GM21423 (cell line): ENCODE measurements around the gene NRXN2.

ENCODE experiments used
- ATAC-seq: cut with Tn5 transposase; IDR thresholded peaks from one replicate; pipeline ENCODE4 v1.9.1; 2021; ENCODE audit warnings: mild to moderate bottlenecking, moderate library complexity; ENCODE audit not compliant: unreplicated experiment

The NRXN2 gene

DNA sequence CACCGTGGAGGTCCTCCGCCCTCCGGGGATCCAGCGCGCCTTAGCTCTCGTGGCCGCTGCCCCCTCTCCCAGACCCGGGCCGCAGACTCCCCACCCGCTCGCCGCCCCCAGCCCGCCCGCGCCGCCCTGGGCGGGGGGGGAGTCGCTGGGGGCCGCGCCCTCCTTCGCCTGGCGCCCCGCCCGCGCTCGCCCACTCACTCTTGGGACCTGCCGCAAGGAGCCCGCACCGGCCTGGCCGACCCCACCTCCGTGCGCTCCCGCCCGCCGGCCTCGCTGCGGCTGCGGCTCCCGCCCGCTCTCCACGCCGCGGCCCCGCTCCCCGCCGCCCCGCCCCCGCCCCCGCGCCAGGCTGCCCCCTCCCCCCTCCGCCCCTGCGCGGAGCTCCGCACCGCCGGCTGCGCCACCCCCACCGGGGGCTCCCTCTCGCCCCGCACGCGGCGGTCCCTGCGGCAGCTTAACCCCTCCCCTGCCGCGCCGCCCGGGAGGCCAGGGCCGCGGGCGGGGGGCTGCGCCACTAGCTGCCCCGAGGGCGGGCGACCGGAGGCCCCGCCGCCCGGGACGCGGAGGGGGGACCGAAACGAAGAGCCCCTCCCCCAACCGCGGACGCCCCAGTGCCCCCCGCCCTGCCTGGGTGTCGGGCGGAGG lies 21.7 kb upstream of the NRXN2 start:
- peak; percentile 1 for ATAC-seq

DNA sequence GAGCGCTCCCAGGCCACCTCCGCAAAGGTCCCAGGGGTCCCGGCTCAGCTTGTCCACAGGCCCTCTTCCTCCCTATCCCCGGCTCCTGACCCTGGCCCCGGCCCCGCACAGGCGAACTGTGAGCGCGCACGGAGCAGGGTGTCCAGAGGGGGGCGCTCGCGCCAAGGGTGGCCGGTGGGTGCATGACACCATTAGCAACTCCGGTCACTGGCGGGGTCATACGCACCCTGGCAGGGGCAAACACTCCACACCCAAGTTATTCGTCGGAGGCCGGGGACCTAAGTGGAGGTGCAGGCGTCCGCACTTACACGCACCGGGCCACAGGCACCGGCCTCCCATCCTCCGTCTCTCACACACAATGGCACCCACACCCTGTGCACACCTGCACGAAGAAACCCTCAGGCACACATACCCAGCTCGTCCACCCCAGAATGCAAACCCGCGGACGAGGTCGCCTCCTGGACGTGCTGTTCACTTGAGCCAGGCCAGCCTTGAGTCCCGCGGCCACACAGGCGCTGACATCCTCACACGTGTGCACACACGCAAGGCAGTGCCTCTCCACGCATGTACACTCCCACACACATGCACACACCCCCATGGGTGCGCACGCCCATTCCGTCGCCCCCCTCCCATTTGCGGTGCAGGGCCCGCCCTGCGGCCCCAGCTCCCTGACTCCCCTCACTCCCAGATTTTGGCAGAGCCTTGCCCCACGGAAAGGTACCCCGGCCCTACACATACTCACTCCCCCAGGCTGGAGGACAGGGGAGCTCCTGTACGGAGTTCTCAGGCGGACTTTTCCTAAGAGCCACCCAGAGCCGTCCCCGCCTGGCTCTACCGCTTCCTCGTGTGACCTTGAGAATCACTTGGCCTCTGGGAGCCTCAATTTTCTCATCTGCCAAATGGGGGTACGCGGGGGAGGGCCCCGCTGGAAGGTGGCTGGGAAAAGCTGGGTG lies 20.9 kb upstream of the NRXN2 start, which contains the start of gene RASGRP2:
Gene RASGRP2, minus strand, starts transcription at position 552 of the 953 bp plus-strand sequence. CDS start 1,276 bp downstream, outside the sequence.
- peak; percentile 23 for ATAC-seq

DNA sequence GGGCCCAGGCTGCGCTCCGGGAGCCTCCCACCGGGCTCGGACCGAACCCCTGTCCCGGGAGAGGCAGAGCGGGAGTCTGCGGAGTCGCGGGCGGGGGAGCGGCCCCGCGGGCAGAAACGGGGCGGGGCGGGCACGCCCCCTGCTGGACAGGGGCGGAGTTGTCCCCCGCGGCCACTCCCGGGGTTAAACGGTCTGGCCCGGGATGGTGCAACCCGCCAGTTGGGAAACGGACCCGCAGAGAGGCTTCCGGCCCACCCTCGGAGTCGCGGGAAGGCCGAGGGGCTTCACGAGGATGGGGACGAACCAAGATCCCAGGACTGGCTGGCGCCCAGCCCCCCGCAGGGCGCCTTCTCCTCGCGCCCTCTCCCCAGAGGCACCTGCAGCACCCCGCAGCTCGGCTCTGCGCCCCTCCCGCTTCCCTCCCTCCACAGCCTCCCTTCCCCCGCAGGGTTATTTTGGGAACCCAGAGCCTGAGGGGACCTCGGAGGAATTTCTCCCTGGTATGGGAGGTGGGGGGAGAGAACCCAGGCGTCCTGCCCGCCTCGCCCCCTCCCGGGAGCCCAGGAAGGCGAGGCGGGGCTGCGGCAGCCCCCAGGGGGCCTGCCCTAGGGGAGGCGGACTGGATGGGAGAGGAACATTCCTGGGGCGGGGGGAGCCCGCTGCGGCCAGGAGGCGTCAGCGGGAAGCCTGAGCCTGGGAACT lies 20.0 kb upstream of the NRXN2 start:
- no peak for ATAC-seq

DNA sequence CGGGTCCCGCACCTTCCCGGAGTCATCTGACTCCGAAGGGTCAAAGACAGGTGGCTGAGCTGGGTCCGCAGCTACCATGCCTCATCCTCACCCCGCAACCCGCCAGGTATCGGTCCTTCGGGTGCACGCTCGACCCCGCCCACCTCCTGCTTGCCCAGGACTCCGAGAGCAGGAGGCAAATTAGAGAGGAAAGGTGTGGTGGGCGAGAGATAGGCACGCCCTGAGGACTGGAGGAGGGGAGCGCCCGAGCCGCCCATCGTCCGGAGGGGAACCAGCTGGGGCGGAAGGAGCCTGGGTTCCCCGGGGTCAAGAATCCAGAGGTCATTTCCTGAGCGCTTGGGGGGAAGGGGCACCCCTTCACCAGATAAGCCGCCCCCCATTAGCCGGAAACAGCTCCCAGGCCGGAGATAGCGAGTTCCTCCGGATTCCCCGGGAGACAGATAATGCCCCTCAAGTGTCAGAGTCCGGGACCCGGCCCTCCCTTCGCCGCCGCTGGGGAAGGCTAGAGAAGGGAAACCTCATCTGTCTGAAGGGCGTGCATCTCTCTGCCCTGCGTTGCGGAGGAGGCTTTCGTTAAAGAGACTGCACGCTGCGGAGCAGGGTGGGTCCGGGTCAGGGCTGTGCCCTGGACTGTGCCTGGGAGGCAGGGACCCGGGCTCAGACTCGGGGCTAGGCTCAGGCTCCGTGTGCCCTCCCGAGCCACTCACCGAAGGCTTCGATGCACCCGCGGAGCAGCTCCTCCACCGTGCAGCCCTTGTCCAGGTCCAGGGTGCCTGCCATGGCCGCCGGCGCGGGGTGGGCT lies 19.3 kb upstream of the NRXN2 start:
- no peak for ATAC-seq

DNA sequence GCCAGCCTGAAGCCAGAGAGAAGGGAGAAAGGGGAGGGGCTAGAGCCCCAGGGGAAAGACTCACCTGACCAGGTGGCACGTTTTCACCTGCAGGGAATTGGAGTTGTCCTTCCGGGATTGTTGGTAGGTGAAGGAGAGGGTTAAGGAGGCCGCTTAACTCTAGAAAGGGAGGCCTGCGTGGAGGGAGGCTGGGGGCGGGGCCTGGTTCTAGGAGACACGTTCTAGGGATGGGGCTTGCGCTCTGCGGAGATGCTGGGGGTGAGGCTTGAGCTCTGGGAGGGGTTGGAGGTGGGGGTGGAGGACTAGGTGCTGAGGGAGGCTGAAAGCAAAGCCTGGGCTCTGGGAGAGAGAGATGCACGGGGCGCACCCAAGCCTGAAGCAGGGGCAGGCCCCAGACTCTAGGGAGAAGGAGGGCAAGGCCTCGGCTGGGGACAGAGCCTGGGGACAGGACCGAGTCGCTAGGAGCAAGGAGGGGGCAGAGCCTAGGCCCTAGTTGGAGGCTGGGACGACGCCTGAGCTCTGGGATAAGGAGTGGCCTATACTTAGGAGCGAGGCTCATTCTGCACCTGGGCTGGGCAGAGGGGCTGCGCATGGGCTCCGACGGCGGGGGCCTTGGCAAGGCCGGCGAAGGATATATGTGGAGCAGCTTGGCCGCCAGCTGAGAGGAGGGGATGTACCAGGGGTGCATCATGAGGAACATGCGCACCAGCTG lies 18.5 kb upstream of the NRXN2 start:
- no peak for ATAC-seq

DNA sequence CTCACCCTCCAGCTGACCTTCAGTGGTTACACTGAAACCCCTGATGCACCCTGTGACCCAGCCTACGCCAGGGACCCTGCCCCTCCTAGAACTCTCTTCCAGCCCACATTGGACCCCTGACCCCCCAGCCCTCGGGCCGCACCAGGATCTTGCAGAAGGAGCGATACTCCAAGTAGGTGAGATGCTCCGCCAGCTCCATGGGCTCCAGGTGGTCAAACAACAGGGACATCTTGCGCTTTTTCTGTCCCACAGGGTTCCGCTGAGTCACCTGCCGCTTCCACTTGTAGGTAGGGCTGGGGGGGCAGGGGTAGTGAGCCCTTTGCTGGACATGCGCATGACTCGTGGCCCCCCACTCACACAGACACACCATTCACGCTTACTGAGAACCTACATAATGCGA lies 16.9 kb upstream of the NRXN2 start:
- no peak for ATAC-seq

DNA sequence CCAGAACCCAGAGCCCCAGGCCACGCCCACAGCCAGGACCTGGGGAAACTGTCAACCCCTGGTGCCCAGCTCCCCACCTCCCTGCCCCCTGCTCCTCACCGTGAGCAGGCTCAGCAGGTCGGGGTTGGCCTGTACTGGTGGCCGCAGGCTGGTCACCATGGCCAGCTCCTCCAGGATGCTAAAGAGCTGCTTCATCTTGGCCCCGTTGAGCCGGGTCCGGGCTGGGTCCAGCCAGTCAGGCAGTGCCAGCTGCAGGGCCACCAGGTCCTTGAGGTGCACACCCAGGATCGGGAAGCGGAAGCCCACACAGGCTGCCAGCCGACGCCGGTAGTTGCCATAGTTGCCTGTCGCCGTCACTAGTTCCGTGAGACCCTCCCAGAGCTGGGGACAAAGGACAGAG lies 13.7 kb upstream of the NRXN2 start:
- no peak for ATAC-seq

DNA sequence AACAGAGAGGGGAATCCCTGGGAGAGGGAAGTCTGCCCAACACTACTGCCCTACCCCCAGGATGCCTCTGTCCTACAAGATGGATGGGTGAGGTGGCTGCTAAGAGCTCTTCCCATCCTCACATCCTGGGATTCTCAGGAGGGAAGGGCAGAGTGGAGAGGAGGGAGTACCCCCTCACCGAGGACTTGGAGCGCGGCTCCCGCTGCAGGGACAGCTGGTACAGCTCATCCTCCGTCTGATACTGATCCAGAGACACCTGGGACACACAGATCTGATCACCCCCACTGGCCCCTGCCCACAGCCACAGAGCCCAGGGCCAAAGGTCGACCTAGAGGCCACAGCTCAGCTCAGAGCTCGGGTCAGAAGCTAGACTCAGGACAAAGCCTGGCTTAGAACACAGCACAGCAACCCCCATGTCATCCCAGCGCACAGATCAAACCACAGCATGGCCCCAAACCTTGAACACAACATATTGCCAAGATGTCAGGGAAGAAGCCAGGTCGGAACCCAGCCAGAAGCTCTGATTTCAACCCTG lies 12.8 kb upstream of the NRXN2 start:
- no peak for ATAC-seq

DNA sequence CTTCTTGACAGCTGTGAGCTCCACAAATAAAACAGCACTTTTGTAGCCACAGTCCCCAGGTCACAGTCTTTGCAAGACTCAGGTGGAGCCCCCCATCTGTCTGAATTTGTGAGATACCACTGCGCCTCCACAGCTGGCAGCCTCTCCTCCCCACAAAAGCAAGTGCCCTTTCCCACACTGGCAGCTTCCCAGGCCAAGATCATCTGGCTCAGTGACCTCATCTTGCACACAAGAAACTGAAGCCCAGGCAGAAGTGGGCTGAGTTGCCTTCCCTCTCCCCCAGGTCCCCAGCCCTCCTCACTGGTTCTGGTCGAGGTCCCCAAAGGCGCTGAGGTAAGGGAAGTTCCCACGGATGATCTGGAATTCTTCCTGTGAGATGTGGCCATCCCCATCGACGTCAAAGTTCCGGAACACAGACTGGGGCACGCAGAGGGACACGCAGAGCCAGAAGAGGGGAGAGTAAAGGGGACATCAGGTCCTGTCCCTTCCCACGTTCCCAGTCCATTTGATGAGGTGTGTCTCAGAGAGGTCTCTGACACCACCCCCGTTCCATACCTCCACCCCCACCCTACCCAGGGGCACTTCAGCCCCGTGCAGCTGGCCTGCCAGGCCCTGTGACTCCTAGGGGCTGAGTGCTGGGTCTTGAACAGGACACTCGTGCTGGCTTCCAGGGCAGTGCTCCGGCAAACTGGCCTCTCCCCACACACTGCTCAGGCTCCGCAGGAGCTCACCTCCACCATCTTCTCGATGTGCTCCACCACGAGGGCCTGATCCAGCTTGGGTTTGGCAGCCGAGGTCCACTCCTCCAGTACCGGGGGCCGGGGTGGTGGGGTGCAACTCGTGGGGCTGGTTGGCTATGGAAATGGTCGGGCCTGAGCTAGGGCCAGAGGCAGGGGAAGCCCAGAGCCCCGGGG lies 12.1 kb upstream of the NRXN2 start:
- no peak for ATAC-seq

DNA sequence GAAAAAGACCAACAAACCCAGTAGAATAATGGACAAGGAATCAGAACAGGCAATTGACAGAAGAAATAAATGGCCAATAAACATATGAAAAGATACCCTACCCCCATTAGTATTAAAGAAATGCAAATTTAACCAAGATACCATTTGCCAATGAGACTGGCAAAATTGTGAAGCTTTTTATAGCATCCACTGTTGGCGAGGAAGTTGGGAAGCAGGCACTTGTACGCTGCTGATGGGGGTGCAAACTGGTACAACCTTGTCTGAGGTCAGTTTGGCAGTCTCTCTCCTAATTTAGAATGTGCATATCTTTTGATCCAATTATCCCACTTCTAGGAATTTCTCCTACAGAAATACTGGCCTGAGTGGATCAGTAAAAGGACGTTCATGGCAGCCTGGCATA lies 8.6 kb upstream of the NRXN2 start:
- ATAC-seq, result no peak

DNA sequence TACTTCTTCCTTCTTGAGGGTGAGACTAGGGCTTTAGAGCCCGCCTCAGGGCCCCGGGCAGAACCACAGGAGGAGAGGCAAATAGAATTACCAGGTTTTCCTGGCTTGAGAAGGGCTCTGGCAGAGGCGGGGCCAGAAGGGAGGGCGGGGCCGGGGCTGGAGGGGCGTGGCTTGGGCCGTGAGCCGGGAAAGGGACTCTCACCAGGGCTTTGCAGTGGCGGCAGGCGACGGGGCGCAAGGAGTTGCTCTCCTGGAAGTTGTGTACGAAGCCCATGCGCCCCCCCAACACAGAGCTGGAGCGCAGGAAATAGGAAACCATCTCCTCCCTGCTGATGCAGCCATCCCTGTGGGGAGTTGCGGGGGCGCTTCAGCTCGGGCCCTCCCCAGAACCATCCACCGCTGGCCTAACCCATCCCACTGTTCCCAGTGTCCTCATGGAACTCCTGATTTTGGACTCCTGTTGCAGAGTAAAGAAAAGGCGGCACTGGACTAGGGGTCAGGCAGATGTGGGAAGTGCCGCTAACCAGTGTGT lies 6.9 kb upstream of the NRXN2 start:
- ATAC-seq, result no peak

DNA sequence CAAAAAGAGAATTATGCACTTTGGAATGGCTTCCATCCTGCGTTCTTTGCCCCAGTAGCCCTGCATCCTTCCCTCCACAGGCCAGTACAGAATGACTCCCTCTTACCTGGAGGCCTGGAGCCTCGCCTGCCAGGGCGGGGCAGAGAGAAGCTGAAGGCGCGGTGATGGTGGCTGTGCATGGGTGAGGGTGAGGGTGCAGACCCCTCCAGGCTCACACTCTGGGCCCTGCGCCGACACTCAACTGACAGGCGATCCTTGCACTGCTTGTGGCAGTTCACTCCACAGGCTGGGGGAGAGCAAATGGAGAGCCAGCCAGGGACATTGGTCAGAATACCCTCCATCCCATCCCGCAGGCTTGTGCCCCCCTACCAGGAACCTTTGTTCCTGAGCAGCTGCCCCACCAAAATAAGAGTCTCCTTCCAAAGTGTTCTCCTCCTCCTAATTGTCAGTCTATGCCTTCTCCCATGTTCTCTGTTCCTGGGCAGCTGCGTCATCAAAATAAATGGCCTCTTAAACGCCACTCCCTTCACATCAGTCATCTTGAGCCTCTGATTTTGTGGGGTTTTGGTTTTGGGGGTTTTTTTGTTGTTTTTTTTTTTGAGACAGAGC lies 5.9 kb upstream of the NRXN2 start:
- no peak for ATAC-seq

DNA sequence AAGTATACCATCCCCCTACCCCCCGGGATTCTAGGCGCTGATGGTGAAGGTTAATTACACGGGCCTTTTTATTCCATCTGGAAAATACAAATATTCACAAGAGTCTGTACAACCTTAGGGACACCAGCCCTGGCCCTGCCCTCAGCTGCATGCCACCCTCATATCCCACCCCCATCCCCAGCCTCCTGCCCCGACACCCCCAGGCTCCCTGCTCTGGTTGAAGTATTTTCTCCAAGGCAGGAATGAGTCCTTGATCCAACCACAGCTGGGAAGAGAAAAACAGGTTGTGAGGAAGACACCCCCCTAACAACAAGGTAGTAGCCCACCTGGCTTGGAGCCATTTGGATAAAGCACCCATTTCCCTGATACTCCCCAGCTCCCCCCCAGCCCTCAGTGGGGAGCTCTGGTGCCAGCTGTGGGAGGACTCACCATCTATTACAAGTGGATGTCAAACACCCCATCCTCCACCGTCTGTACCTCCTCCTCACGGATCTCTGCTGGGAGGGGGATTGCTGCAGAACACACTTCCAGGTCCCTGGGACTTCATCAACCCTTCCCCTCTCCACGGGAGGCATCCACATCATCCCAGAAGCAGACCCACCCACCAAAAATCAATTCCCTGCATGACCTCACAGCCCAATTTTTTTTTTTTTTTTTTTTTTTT lies 4.0 kb upstream of the NRXN2 start:
- ATAC-seq, result no peak

DNA sequence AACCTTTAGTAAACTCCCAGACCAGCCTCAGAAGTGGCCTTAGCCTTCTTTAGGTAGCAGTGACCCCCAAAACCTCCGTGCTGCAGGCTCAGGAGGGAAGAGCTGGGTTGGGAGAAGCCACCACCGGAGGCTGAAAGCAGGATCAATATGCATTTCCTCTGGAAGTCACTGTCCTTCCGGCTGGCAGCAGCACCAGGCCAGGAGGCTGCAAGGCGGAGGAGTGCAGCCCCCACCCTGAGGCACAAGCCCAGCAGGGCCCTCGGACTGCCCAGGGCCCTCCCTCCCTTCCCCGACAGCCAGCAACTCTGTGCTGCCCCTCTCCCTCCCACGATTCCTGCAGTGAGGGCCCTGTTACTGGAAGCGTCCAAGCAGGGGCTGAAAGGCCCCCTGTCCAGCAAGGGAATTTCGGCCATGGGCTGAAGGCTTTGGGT lies 3.2 kb upstream of the NRXN2 start:
- no peak for ATAC-seq

DNA sequence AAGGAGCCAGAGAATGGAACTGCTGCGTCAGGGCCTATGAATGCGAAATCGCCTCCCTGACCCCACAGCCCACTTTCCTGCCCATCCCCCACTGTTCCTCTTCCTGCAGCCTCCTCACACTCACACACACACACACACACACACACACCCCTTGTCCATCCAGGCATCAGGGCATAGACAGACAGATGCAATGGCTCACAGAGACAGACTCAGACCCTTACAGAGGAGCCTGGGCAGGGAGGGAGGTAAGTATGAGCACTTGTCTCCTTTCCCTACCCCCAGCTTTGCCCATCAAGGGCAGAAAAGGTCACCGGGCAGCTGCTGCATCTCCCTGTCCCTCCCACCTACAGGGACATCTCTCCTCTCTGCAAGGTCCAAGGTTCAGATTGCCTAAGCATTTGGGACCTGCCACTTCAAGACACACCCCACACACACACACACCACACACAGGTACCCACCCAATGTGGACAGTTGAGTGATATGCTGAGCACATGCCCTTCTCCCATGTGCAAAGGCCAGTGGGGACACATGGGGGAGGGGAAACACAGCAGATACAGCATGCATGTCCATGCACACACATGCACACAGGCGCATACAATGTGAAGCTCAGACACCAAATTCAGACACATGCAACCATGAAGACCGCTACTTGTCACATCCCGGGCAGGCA lies 2.0 kb upstream of the NRXN2 start:
- ATAC-seq, result no peak

DNA sequence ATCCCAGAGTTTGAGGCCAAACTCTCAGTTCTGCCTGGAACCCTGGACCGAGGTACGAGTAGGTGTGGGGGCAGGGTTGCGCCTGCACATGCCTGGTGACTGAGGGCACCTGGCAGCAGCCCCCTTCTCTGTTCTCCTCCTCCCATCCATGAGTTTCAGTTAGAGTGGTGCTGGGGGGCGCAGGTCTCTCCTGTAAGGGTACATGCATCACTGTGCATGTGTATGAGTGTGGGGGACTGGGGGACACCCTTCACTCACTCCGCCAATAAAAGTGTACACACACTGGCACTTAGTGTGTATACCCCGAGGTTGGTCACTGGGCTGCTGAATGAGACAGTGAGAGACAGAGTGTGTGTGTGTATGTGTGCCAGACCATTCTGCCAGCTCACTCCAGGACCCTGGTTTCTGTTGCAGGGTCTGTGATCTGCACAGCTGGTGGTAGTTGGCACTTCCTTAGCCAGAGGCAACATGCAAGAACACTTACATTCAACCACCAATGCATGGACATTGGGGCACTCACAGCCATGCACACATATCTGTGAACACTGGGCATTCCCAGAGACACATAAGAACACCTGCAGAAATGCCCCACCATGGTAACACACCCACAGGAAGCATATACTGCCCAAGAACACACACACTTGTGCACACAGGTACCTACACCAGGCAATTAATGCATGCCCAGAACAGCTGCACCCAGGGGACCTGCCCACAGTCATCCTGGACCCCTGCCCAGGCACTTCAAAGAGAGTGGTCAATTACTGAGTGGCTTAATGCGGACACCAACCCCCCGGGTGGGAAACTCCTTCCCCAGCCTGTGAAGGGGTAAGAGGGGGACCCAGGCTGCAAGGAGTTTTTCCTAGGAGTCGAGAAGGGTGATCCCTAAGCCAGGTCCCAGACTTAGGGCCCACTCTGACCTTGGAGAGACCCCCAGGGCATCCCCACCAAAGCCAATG lies 1.2 kb upstream of the NRXN2 start:
- no peak for ATAC-seq
